Neural cell (in vitro differentiated cells): ENCODE measurements around the gene KLHL42. TPM values are rescaled to one million over a fixed set of nuclear protein-coding genes. Genes with fewer than 3 reads are reported as not detected.

Experiments used
- H2AFZ ChIP-seq: fragments of 200-600, 300-800 bp; sonication (generic), shearing (Covaris generic); 2 replicates; pipeline ENCODE4 v1.6.0; 2014; ENCODE audit warnings: low read depth, mild to moderate bottlenecking, antibody characterized with exemption, low read length, moderate library complexity
- H3F3A ChIP-seq: fragments of 200-600 bp; shearing (Covaris generic); 2 replicates; pipeline ENCODE4 v1.6.1; 2016; ENCODE audit warnings: mild to moderate bottlenecking, moderate library complexity, mixed read lengths, antibody characterized with exemption, low read length; ENCODE audit not compliant: insufficient read depth, poor library complexity, severe bottlenecking
- H3K27ac ChIP-seq: fragments of 200-600, 300-800 bp; sonication (generic), shearing (Covaris generic); 2 replicates; pipeline ENCODE4 v1.5.1; 2014; ENCODE audit warnings: mild to moderate bottlenecking, low read length, moderate library complexity
- H3K27me3 ChIP-seq: fragments of 300-800, 200-600 bp; sonication (generic), shearing (Covaris generic); 2 replicates; pipeline ENCODE4 v1.6.0; 2014; ENCODE audit warnings: mild to moderate bottlenecking, low read depth, low read length, moderate library complexity; ENCODE audit not compliant: insufficient read depth
- H3K36me3 ChIP-seq: fragments of 300-800, 200-600 bp; sonication (generic), shearing (Covaris generic); 2 replicates; pipeline ENCODE4 v1.5.1; 2014; ENCODE audit warnings: mild to moderate bottlenecking, antibody characterized with exemption, low read length, moderate library complexity; ENCODE audit not compliant: insufficient read depth
- H3K4me2 ChIP-seq: fragments of 300-800, 200-600 bp; sonication (generic), shearing (Covaris generic); 2 replicates; pipeline ENCODE4 v1.6.0; 2014; ENCODE audit warnings: mild to moderate bottlenecking, low read length
- H3K4me3 ChIP-seq: fragments of 300-800, 200-600 bp; sonication (generic), shearing (Covaris generic); 2 replicates; pipeline ENCODE4 v1.5.1; 2014; ENCODE audit warnings: mild to moderate bottlenecking, low read length, moderate library complexity
- H3K79me2 ChIP-seq: fragments of 200-600 bp; shearing (Covaris generic); replicated peaks from 2 replicates; pipeline ENCODE4 v1.6.0; 2014; ENCODE audit warnings: mild to moderate bottlenecking, low read length, moderate library complexity; ENCODE audit not compliant: insufficient read depth
- H3K9ac ChIP-seq: fragments of 300-800, 200-600 bp; sonication (generic), shearing (Covaris generic); 2 replicates; pipeline ENCODE4 v1.6.1; 2016; ENCODE audit warnings: mild to moderate bottlenecking, low read length, mixed read lengths
- H3K9me2 ChIP-seq: fragments of 200-600 bp; shearing (Covaris generic); 2 replicates; pipeline ENCODE4 v1.6.1; 2016; ENCODE audit warnings: mild to moderate bottlenecking, low read length, mixed read lengths; ENCODE audit not compliant: insufficient read depth
- H3K9me3 ChIP-seq: fragments of 200-600, 300-800 bp; sonication (generic), shearing (Covaris generic); 2 replicates; pipeline ENCODE4 v1.6.1; 2016; ENCODE audit warnings: mild to moderate bottlenecking, mixed run types, low read length, moderate library complexity, mixed read lengths
- H4K20me1 ChIP-seq: fragments of 200-600 bp; shearing (Covaris generic); 2 replicates; pipeline ENCODE4 v1.6.1; 2016; ENCODE audit warnings: mild to moderate bottlenecking, mixed run types; ENCODE audit not compliant: insufficient read depth
- EP300 ChIP-seq: fragments of 450-650 bp; conservative IDR thresholded peaks from 2 replicates; pipeline ENCODE4 v1.6.1; 2014; ENCODE audit warnings: antibody characterized with exemption, mild to moderate bottlenecking, moderate library complexity; ENCODE audit not compliant: poor library complexity, severe bottlenecking
- EZH2 ChIP-seq: fragments of 200-600, 300-800 bp; shearing (Covaris generic), sonication (generic); IDR thresholded peaks from 2 replicates; pipeline ENCODE4 v1.6.1; 2014; ENCODE audit warnings: antibody characterized with exemption, low read length, borderline replicate concordance, mild to moderate bottlenecking; ENCODE audit not compliant: insufficient read depth, poor library complexity, severe bottlenecking
- MXI1 ChIP-seq: fragments of 450-650 bp; conservative IDR thresholded peaks from 2 replicates; pipeline ENCODE4 v1.6.1; 2014; ENCODE audit warnings: antibody characterized with exemption, mild to moderate bottlenecking; ENCODE audit not compliant: poor library complexity, severe bottlenecking
- POLR2AphosphoS5 ChIP-seq: IDR thresholded peaks from 2 replicates; pipeline ENCODE4 v1.6.1; 2012
- RAD21 ChIP-seq: fragments of 450-650 bp; conservative IDR thresholded peaks from 2 replicates; pipeline ENCODE4 v1.6.1; 2014; ENCODE audit warnings: antibody characterized with exemption, mild to moderate bottlenecking, moderate library complexity
- SMC3 ChIP-seq: fragments of 450-650 bp; conservative IDR thresholded peaks from 2 replicates; pipeline ENCODE4 v1.6.1; 2014; ENCODE audit warnings: antibody characterized with exemption, mild to moderate bottlenecking, moderate library complexity; ENCODE audit not compliant: poor library complexity
- TAF1 ChIP-seq: IDR thresholded peaks from 2 replicates; pipeline ENCODE4 v1.6.1; 2012; ENCODE audit warnings: low read depth
- polyA plus RNA-seq: library from polyadenylated mRNA; depleted of rRNA; stranded (reverse); fragments of >200 nt; gene quantifications from 2 replicates; pipeline ENCODE4 v1.2.3, GENCODE V29; 2014
- TF ChIP-seq, protein P1 (sequence below): fragments of 450-650 bp; IDR thresholded peaks from 2 replicates; pipeline ENCODE4 v1.5.1; 2014; ENCODE audit warnings: antibody characterized with exemption, mild to moderate bottlenecking, moderate library complexity; ENCODE audit not compliant: poor library complexity, severe bottlenecking
- TF ChIP-seq, protein P2 (sequence below): IDR thresholded peaks from 2 replicates; pipeline ENCODE4 v1.6.1; 2012; ENCODE audit warnings: borderline replicate concordance

Gene KLHL42
- polyA plus RNA-seq, 1 donor from 2014 or later = 52.2 TPM

DNA sequence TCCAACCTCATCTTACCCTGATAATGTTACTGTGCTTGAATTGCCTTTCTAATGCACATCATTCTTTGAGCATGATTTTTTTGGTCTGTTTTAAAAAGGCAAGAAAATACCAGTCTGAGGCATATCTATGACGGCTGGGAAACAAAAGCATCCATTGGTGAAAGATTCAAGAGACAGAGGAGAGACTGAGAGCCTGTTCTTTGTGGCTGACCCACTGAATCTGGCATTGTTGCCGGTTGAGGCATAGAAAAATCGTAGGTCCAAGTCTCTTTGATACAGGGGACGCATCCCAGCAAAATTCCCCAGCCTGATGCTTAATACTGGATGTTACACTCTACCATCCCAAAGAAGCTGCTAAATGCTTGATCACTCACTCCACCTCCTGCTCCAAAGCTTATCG lies 2.9 kb upstream of the KLHL42 start:
- H3K27ac ChIP-seq = no peak overlapping the region
- no peak overlapping the region for H3K4me3 ChIP-seq

DNA sequence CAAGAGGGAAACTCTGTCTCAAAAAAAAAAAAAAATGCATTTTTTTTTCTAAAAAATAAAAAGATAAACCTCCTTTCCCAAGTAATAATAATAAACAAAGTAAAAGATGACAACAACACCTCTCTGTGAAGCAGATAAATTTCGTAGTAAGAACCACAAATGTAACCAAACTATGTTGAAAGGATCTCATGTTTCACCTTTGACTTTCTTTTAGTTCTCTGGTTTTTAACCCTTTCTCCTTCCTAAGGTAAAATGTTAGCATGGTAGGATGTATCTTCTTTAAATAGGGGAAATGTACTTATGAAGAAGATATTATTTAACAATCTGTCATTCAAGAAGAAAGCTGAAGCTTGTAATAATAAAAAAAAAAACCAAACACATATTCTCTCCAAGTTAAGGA lies 1.8 kb upstream of the KLHL42 start:
- Histone ChIP-seq H3K27me3 (no peaks in the 10 kb centered on the region), H3K36me3 (no peaks in the 10 kb centered on the region), H3K27ac (no peak overlapping the region), H3F3A (peaks cover 4% of the 10 kb centered on the region), H3K9me3 (no peaks in the 10 kb centered on the region), H3K79me2 (peaks cover 33% of the 10 kb centered on the region), H3K9ac (no peak overlapping the region), H3K4me3 (no peak overlapping the region), H3K4me2 (no peak overlapping the region), H4K20me1 (no peaks in the 10 kb centered on the region), H2AFZ (no peak overlapping the region), H3K9me2 (no peaks in the 10 kb centered on the region)
- TF ChIP-seq TAF1 = no peak
- TF ChIP-seq, protein P1, sequence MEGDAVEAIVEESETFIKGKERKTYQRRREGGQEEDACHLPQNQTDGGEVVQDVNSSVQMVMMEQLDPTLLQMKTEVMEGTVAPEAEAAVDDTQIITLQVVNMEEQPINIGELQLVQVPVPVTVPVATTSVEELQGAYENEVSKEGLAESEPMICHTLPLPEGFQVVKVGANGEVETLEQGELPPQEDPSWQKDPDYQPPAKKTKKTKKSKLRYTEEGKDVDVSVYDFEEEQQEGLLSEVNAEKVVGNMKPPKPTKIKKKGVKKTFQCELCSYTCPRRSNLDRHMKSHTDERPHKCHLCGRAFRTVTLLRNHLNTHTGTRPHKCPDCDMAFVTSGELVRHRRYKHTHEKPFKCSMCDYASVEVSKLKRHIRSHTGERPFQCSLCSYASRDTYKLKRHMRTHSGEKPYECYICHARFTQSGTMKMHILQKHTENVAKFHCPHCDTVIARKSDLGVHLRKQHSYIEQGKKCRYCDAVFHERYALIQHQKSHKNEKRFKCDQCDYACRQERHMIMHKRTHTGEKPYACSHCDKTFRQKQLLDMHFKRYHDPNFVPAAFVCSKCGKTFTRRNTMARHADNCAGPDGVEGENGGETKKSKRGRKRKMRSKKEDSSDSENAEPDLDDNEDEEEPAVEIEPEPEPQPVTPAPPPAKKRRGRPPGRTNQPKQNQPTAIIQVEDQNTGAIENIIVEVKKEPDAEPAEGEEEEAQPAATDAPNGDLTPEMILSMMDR = no peak
- TF ChIP-seq RAD21 = no peak
- TF ChIP-seq SMC3 = no peak
- TF ChIP-seq MXI1 = no peak
- TF ChIP-seq, protein P2, sequence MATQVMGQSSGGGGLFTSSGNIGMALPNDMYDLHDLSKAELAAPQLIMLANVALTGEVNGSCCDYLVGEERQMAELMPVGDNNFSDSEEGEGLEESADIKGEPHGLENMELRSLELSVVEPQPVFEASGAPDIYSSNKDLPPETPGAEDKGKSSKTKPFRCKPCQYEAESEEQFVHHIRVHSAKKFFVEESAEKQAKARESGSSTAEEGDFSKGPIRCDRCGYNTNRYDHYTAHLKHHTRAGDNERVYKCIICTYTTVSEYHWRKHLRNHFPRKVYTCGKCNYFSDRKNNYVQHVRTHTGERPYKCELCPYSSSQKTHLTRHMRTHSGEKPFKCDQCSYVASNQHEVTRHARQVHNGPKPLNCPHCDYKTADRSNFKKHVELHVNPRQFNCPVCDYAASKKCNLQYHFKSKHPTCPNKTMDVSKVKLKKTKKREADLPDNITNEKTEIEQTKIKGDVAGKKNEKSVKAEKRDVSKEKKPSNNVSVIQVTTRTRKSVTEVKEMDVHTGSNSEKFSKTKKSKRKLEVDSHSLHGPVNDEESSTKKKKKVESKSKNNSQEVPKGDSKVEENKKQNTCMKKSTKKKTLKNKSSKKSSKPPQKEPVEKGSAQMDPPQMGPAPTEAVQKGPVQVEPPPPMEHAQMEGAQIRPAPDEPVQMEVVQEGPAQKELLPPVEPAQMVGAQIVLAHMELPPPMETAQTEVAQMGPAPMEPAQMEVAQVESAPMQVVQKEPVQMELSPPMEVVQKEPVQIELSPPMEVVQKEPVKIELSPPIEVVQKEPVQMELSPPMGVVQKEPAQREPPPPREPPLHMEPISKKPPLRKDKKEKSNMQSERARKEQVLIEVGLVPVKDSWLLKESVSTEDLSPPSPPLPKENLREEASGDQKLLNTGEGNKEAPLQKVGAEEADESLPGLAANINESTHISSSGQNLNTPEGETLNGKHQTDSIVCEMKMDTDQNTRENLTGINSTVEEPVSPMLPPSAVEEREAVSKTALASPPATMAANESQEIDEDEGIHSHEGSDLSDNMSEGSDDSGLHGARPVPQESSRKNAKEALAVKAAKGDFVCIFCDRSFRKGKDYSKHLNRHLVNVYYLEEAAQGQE = no peak
- no peak for TF ChIP-seq EP300
- TF ChIP-seq POLR2AphosphoS5 = no peak
- TF ChIP-seq EZH2 = no peak

More for the DNA sequence above, 2.9 kb upstream of the KLHL42 start:
- H3K9ac ChIP-seq = no peak overlapping the region
- H3F3A ChIP-seq = peaks cover 4% of the 10 kb centered on the region
- TF ChIP-seq EP300 = no peak
- H3K4me2 ChIP-seq = no peak overlapping the region
- no peaks in the 10 kb centered on the region for H4K20me1 ChIP-seq
- no peaks in the 10 kb centered on the region for H3K27me3 ChIP-seq
- H3K9me3 ChIP-seq = no peaks in the 10 kb centered on the region
- H2AFZ ChIP-seq = no peak overlapping the region
- H3K36me3 ChIP-seq = no peaks in the 10 kb centered on the region
- peaks cover 23% of the 10 kb centered on the region for H3K79me2 ChIP-seq
- no peaks in the 10 kb centered on the region for H3K9me2 ChIP-seq

DNA sequence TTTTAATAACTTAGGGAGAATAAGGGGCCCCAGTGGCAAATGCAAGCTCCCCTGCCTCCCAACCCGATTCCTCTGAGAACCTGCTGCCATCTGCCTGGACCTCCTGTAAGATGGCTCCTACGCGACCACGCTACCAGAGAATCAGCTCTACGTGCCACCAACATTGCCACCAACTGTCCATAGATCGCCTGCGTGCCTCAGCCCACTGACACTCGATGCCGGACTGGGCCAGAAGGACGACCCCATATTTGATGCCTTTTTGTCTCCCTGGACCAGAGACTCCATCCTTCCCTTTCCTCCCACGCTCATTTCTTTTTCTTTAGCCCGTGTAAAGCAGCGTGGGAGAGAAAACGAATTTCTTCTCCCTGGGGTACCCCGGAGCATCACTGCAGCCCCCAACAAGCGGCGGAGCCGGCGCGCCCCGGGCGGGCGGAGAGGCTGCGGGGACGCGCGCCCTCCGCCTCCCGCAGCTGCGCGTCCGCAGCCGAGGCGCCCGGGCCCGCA lies 565 bp upstream of the KLHL42 start:
- peaks cover 4% of the 10 kb centered on the region for H3F3A ChIP-seq
- no peaks in the 10 kb centered on the region for H3K9me2 ChIP-seq
- no peaks in the 10 kb centered on the region for H3K9me3 ChIP-seq
- peaks cover 41% of the 10 kb centered on the region for H3K79me2 ChIP-seq
- H2AFZ ChIP-seq = peak overlapping the region; percentile 89
- no peaks in the 10 kb centered on the region for H3K36me3 ChIP-seq
- TF ChIP-seq, protein P1 = no peak
- peak; percentile 42 for TF ChIP-seq TAF1
- TF ChIP-seq, protein P2 = peak; percentile 71
- TF ChIP-seq RAD21 = no peak
- peak; percentile 24 for TF ChIP-seq MXI1
- no peak for TF ChIP-seq SMC3
- TF ChIP-seq POLR2AphosphoS5 = peak; percentile 16
- no peak for TF ChIP-seq EP300
- no peak for TF ChIP-seq EZH2
- H3K9ac ChIP-seq = peak overlapping the region; percentile 92
- H3K4me3 ChIP-seq = peak overlapping the region; percentile 95
- H3K4me2 ChIP-seq = peak overlapping the region; percentile 83
- H4K20me1 ChIP-seq = no peaks in the 10 kb centered on the region
- H3K27me3 ChIP-seq = no peaks in the 10 kb centered on the region
- peak overlapping the region; percentile 91 for H3K27ac ChIP-seq
